Glutamatergic neuron (in vitro differentiated cells): ENCODE measurements around the gene CHRNG. TPM values are rescaled to one million over a fixed set of nuclear protein-coding genes. Genes with fewer than 3 reads are reported as not detected.

Source experiments
- DNase-seq: peaks from one replicate; pipeline ENCODE4 v3.0.0; 2022
- H3K27ac Mint-ChIP-seq: one replicate; pipeline ENCODE4 v1.8.0; 2020; ENCODE audit warnings: mild to moderate bottlenecking, mixed read lengths, inconsistent platforms; ENCODE audit not compliant: unreplicated experiment
- H3K27me3 Mint-ChIP-seq: one replicate; pipeline ENCODE4 v1.8.0; 2020; ENCODE audit warnings: mild to moderate bottlenecking, moderate library complexity, mixed read lengths, inconsistent platforms; ENCODE audit not compliant: unreplicated experiment
- H3K36me3 Mint-ChIP-seq: one replicate; pipeline ENCODE4 v1.8.0; 2020; ENCODE audit warnings: mild to moderate bottlenecking, mixed read lengths, inconsistent platforms; ENCODE audit not compliant: unreplicated experiment
- H3K4me1 Mint-ChIP-seq: one replicate; pipeline ENCODE4 v1.8.0; 2020; ENCODE audit warnings: mild to moderate bottlenecking, low read depth, mixed read lengths, inconsistent platforms; ENCODE audit not compliant: unreplicated experiment
- H3K4me3 Mint-ChIP-seq: one replicate; pipeline ENCODE4 v1.8.0; 2020; ENCODE audit warnings: mild to moderate bottlenecking, mixed read lengths, inconsistent platforms; ENCODE audit not compliant: unreplicated experiment
- H3K9me3 Mint-ChIP-seq: one replicate; pipeline ENCODE4 v1.8.0; 2020; ENCODE audit warnings: mild to moderate bottlenecking, moderate library complexity, mixed read lengths, inconsistent platforms; ENCODE audit not compliant: unreplicated experiment
- total RNA-seq: library from RNA; stranded (reverse); fragmentation: NEBNext Ultra II Directional; extraction: Animal tissue kit (Norgen Biotek cat#: 25700); gene quantifications from one replicate; pipeline ENCODE4 v1.2.1, GENCODE V29; 2021; ENCODE audit not compliant: unreplicated experiment
- TF ChIP-seq, protein P1 (sequence below): fragments of 200-600 bp; sonication (generic); IDR thresholded peaks from one replicate; pipeline ENCODE4 v1.5.0; 2021; ENCODE audit not compliant: partially characterized antibody, unreplicated experiment

Gene CHRNG
- total RNA-seq, 1 donor from 2014 or later, result 3.5 TPM

DNA sequence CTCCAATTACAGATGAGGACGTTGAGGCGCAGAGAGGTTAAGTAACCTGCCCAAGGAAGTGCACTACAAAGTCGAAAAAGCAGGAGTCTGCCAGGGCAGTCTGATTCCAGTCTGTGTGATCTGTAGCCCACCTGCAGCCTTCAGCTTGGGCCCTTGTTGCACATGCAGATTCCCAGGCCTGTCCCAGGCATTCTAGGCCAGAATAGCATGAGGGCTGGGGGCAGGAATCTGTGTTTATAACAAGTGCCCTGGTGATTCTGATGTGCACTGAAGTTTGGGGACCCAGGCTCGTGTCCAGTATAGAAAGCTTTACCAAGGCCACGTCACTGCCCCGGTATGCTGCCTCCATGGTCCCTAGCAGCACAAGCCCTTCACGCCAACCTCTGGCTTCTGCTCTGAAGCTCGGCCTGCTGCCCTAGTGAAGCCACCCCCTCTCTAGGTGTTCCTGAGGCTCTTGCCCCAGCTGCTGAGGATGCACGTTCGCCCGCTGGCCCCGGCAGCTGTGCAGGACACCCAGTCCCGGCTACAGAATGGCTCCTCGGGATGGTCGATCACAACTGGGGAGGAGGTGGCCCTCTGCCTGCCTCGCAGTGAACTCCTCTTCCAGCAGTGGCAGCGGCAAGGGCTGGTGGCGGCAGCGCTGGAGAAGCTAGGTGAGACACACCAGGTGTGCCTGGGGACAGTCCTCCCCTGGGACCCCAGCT, 4.6 kb downstream of the CHRNG start:
- Mint-ChIP-seq H3K27me3 (peaks cover 5% of the 10 kb centered on the region), H3K4me3 (no peak overlapping the region), H3K36me3 (peaks cover 24% of the 10 kb centered on the region), H3K27ac (no peak overlapping the region), H3K9me3 (peaks cover 15% of the 10 kb centered on the region), H3K4me1 (no peaks in the 10 kb centered on the region)
- TF ChIP-seq, protein P1, sequence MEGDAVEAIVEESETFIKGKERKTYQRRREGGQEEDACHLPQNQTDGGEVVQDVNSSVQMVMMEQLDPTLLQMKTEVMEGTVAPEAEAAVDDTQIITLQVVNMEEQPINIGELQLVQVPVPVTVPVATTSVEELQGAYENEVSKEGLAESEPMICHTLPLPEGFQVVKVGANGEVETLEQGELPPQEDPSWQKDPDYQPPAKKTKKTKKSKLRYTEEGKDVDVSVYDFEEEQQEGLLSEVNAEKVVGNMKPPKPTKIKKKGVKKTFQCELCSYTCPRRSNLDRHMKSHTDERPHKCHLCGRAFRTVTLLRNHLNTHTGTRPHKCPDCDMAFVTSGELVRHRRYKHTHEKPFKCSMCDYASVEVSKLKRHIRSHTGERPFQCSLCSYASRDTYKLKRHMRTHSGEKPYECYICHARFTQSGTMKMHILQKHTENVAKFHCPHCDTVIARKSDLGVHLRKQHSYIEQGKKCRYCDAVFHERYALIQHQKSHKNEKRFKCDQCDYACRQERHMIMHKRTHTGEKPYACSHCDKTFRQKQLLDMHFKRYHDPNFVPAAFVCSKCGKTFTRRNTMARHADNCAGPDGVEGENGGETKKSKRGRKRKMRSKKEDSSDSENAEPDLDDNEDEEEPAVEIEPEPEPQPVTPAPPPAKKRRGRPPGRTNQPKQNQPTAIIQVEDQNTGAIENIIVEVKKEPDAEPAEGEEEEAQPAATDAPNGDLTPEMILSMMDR, result no peak
- no peak for DNase-seq

GRCh38 chr2:232544674-232545073, 5.2 kb downstream of the CHRNG start:
- peaks cover 17% of the 10 kb centered on the region for H3K9me3 Mint-ChIP-seq
- no peak overlapping the region for H3K27ac Mint-ChIP-seq
- H3K4me1 Mint-ChIP-seq, result peaks cover 2% of the 10 kb centered on the region
- no peak overlapping the region for H3K4me3 Mint-ChIP-seq
- no peak for DNase-seq
- peaks cover 6% of the 10 kb centered on the region for H3K27me3 Mint-ChIP-seq
- peaks cover 27% of the 10 kb centered on the region for H3K36me3 Mint-ChIP-seq
- TF ChIP-seq, protein P1, result no peak

DNA sequence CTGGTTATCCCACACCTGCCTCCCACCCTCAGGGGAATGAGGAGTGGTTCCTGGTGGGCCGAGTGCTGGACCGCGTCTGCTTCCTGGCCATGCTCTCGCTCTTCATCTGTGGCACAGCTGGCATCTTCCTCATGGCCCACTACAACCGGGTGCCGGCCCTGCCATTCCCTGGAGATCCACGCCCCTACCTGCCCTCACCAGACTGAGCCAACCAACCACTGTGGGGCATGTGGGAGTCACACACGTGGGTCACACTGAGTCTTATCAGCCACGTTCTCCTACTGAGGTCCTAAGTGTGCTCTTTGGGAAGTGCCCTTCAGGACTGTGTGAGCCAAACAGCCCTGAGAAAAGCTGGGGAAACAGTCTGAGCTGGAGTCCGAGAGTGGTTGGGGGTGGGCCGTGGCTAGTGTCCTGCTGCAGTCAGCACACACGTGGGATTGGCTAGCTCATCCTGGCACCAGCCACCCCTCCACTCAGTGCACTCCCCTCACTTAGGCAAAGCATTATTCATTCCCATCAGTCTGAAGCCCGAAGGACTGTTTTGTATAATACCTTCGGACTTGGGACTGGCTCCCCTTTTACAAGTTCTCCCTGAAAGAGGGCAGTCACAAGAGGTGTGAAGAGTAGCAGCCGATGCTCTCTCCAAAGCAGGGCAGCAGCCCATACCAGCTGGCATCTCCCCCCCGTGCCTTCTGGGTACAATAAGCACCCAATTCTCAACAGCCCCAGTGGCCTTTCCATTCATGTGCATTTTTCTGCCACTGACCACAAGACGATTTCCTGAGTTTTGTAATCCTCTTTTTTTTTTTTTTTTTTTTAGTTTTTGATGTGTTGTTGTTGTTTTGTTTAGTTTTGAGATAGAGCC, 6.3 kb downstream of the CHRNG start:
- TF ChIP-seq, protein P1, result no peak
- Mint-ChIP-seq H3K4me3 (no peak overlapping the region), H3K9me3 (peaks cover 21% of the 10 kb centered on the region), H3K4me1 (peaks cover 4% of the 10 kb centered on the region), H3K27ac (no peak overlapping the region), H3K36me3 (peaks cover 32% of the 10 kb centered on the region), H3K27me3 (peaks cover 11% of the 10 kb centered on the region)
- DNase-seq, result no peak

- Mint-ChIP-seq H3K27me3 (peaks cover 13% of the 10 kb centered on the region), H3K36me3 (peaks cover 32% of the 10 kb centered on the region), H3K4me1 (peaks cover 4% of the 10 kb centered on the region), H3K9me3 (peaks cover 24% of the 10 kb centered on the region), H3K27ac (no peak overlapping the region), H3K4me3 (no peak overlapping the region)
- no peak for DNase-seq
- TF ChIP-seq, protein P1, result no peak
Measured at GRCh38 chr2:232547991-232548390, 8.5 kb downstream of the CHRNG start.
